BLaER1 treated with 17β-estradiol and CSF1 and Interleukin-3, amounts not matched to agents 10 nM and 100 nM (cell line): ENCODE data around the gene GPR89A.
"Not testable (repeated sequence)": the region's sequence is repeated elsewhere in the genome, so short reads cannot be mapped to it uniquely, and the experiment has no call there.

Experiments
- H3K27ac ChIP-seq, 11 experiments: shearing (Covaris generic); formaldehyde crosslinking; 2 replicates each; pipeline ENCODE4 v1.8.1; 2022
- H3K27me3 ChIP-seq, 11 experiments: shearing (Covaris generic); formaldehyde crosslinking; 2 replicates each; pipeline ENCODE4 v1.8.1; 2022
- H3K36me3 ChIP-seq, 11 experiments: shearing (Covaris generic); formaldehyde crosslinking; 2 replicates each; pipeline ENCODE4 v1.8.1; 2022
- H3K4me1 ChIP-seq, 10 experiments: shearing (Covaris generic); formaldehyde crosslinking; 2 replicates each; pipeline ENCODE4 v1.8.1; 2022
- H3K4me2 ChIP-seq, 11 experiments: shearing (Covaris generic); formaldehyde crosslinking; 2 replicates each; pipeline ENCODE4 v1.8.1; 2022
- H3K4me3 ChIP-seq, 10 experiments: shearing (Covaris generic); formaldehyde crosslinking; 2 replicates each; pipeline ENCODE4 v1.8.1; 2022
- H3K9ac ChIP-seq, 11 experiments: shearing (Covaris generic); formaldehyde crosslinking; 2 replicates each; pipeline ENCODE4 v1.8.1; 2022
- H3K9me3 ChIP-seq, 11 experiments: shearing (Covaris generic); formaldehyde crosslinking; replicated peaks in 1 of 11; 2 replicates each; pipeline ENCODE4 v1.8.1; 2022
- H4K20me1 ChIP-seq, 11 experiments: shearing (Covaris generic); formaldehyde crosslinking; 2 replicates each; pipeline ENCODE4 v1.8.1; 2022
- Cebpa-rat ChIP-seq, 11 experiments: shearing (Covaris generic); IDR thresholded peaks; 2 replicates each; pipeline ENCODE4 v1.8.1; 2022

Gene GPR89A

GRCh38 chr1:145717833-145718232, 110.0 kb downstream of the GPR89A start:
- Histone ChIP-seq H3K27ac (no peak overlapping the region), H3K36me3 (no peaks in the 10 kb centered on the region), H3K9ac (no peak overlapping the region), H3K4me3 (no peak overlapping the region), H3K9me3 (no peaks in the 10 kb centered on the region), H3K4me2 (no peak overlapping the region), H3K4me1 (peaks cover 0 to 10% (median 4%) of the 10 kb centered on the region in 10 experiments; a peak in 7 of 20 replicates), H3K27me3 (peaks cover 12 to 22% (median 17%) of the 10 kb centered on the region in 11 experiments; a peak in 20 of 22 replicates), H4K20me1 (peaks cover 0 to 7% (median 0%) of the 10 kb centered on the region in 11 experiments; a peak in 1 of 22 replicates)
- TF ChIP-seq Cebpa-rat (IDR thresholded peaks at IDR 0.05): no peak

- peaks cover 12 to 22% (median 17%) of the 10 kb centered on the region in 11 experiments; a peak in 20 of 22 replicates for H3K27me3 ChIP-seq
- H3K27ac ChIP-seq, H3K4me2 ChIP-seq, H3K9ac ChIP-seq, H3K36me3 ChIP-seq, H4K20me1 ChIP-seq, H3K9me3 ChIP-seq, H3K4me3 ChIP-seq: not testable (repeated sequence)
- peaks cover 0 to 10% (median 4%) of the 10 kb centered on the region in 10 experiments; a peak in 7 of 20 replicates for H3K4me1 ChIP-seq
Observed at GRCh38 chr1:145718465-145718864, 110.7 kb downstream of the GPR89A start.

GRCh38 chr1:145719230-145720079, 111.7 kb downstream of the GPR89A start, which contains the start of gene CD160:
Gene CD160, plus strand, starts transcription at chr1:145719499. Its CDS starts 8,829 bp downstream, at chr1:145728328.
- Histone ChIP-seq H3K4me2 (no peak within 1 kb of the TSS), H3K27ac (no peak within 1 kb of the TSS), H3K9me3 (no peaks in the 10 kb centered on the region), H4K20me1 (peaks cover 0 to 7% (median 0%) of the 10 kb centered on the region in 11 experiments; a peak in 1 of 22 replicates), H3K27me3 (peaks cover 12 to 22% (median 17%) of the 10 kb centered on the region in 11 experiments; a peak in 20 of 22 replicates), H3K4me1 (peaks cover 0 to 10% (median 4%) of the 10 kb centered on the region in 10 experiments; a peak in 7 of 20 replicates), H3K4me3 (no peak within 1 kb of the TSS), H3K9ac (no peak within 1 kb of the TSS), H3K36me3 (no peaks in the 10 kb centered on the region)
- TF ChIP-seq Cebpa-rat (IDR thresholded peaks at IDR 0.05): no peak
